Kidney epithelial cell (primary cell): ENCODE results near the gene C6orf118. TPM values are rescaled to one million over a fixed set of nuclear protein-coding genes. Genes with fewer than 3 reads are reported as not detected.

Experiments used
- DNase-seq: peaks from one replicate; pipeline ENCODE4 v3.0.0-alpha.2; 2010; ENCODE audit warnings: low read depth
- H3K27me3 ChIP-seq: 2 replicates; pipeline ENCODE4 v1.6.0; 2011; ENCODE audit warnings: low read length; ENCODE audit not compliant: control insufficient read depth, insufficient read depth
- H3K36me3 ChIP-seq: 2 replicates; pipeline ENCODE4 v1.5.1; 2011; ENCODE audit warnings: low read length; ENCODE audit not compliant: control insufficient read depth, insufficient read depth
- H3K4me3 ChIP-seq: 2 replicates; pipeline ENCODE4 v1.5.1; 2011; ENCODE audit warnings: low read depth, mild to moderate bottlenecking, control low read depth, low read length
- total RNA-seq: library from RNA; depleted of rRNA; stranded (reverse); fragments of >200 nt; gene quantifications from 2 replicates; pipeline ENCODE4 v1.2.3, GENCODE V29; 2015
- TF ChIP-seq, protein P1 (sequence below): IDR thresholded peaks from 2 replicates; pipeline ENCODE4 v1.5.1; 2011; ENCODE audit warnings: mild to moderate bottlenecking, moderate library complexity, low read length, control low read depth, inconsistent platforms; ENCODE audit not compliant: insufficient read depth, poor library complexity, severe bottlenecking

The C6orf118 gene
- total RNA-seq, 1 donor from 2014 or later, result 0.04 TPM

- TF ChIP-seq, protein P1, sequence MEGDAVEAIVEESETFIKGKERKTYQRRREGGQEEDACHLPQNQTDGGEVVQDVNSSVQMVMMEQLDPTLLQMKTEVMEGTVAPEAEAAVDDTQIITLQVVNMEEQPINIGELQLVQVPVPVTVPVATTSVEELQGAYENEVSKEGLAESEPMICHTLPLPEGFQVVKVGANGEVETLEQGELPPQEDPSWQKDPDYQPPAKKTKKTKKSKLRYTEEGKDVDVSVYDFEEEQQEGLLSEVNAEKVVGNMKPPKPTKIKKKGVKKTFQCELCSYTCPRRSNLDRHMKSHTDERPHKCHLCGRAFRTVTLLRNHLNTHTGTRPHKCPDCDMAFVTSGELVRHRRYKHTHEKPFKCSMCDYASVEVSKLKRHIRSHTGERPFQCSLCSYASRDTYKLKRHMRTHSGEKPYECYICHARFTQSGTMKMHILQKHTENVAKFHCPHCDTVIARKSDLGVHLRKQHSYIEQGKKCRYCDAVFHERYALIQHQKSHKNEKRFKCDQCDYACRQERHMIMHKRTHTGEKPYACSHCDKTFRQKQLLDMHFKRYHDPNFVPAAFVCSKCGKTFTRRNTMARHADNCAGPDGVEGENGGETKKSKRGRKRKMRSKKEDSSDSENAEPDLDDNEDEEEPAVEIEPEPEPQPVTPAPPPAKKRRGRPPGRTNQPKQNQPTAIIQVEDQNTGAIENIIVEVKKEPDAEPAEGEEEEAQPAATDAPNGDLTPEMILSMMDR, result no peak
- no peak for DNase-seq
- Histone ChIP-seq H3K27me3 (no peaks in the 10 kb centered on the region), H3K36me3 (no peaks in the 10 kb centered on the region), H3K4me3 (no peak overlapping the region)
Observed at GRCh38 chr6:165321150-165321549, 11.7 kb upstream of the C6orf118 start.

- TF ChIP-seq, protein P1, result no peak
- H3K36me3 ChIP-seq, result no peaks in the 10 kb centered on the region
- no peak overlapping the region for H3K4me3 ChIP-seq
- no peaks in the 10 kb centered on the region for H3K27me3 ChIP-seq
- DNase-seq, result no peak
Observed at GRCh38 chr6:165317723-165318122, 8.3 kb upstream of the C6orf118 start.

- no peaks in the 10 kb centered on the region for H3K36me3 ChIP-seq
- TF ChIP-seq, protein P1, result no peak
- H3K27me3 ChIP-seq, result no peaks in the 10 kb centered on the region
- no peak for DNase-seq
- no peak overlapping the region for H3K4me3 ChIP-seq
Observed at GRCh38 chr6:165306955-165307354, 2.5 kb downstream of the C6orf118 start.

GRCh38 chr6:165301372-165302246, 7.8 kb downstream of the C6orf118 start:
- TF ChIP-seq, protein P1, result no peak
- DNase-seq, result no peak
- H3K27me3 ChIP-seq, result no peaks in the 10 kb centered on the region
- H3K36me3 ChIP-seq, result no peaks in the 10 kb centered on the region
- H3K4me3 ChIP-seq, result no peak overlapping the region

DNA sequence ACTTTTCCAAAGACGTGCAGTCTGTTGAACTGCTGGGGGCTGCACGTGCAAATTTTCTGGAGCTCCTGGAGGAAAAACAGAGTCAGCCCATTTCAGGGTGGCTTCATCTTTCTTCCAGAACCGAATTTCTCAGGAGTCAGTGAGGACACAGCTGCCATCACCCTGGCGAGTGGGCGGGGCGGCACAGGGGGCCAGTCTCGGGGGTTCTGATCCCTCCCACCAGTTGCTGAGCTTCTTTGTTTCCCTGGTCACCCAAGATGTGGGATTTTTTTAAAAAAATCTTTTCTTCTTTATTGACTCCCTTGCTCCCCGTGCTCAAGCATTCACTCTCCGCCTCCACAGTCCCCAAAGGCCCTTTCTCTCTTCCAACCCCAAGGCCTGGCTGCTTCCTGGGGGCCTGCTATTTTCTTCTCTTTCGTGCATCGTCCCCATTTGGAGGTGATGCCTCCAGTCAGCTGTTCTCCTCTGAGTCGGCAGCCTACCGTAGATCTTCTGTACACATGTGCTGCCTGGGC, 8.9 kb downstream of the C6orf118 start:
- TF ChIP-seq, protein P1, result no peak
- no peaks in the 10 kb centered on the region for H3K27me3 ChIP-seq
- no peaks in the 10 kb centered on the region for H3K36me3 ChIP-seq
- no peak for DNase-seq
- no peak overlapping the region for H3K4me3 ChIP-seq
